CD4-positive, alpha-beta memory T cell (primary cell): ENCODE measurements around the gene VPS54. TPM values are rescaled to one million over a fixed set of nuclear protein-coding genes. Genes with fewer than 3 reads are reported as not detected.

Experiments
- CTCF ChIA-PET: fragments of 350-600 bp; sonication (Branson Sonifier 250); formaldehyde crosslinking; loops from one replicate; lab custom pipeline; 2021; ENCODE audit warnings: inconsistent platforms; ENCODE audit not compliant: partially characterized antibody; lab: Charles Lee
- POLR2A ChIA-PET: fragments of 350-600 bp; sonication (Branson Sonifier 250); formaldehyde crosslinking; loops from one replicate; lab custom pipeline; 2021; ENCODE audit not compliant: partially characterized antibody; lab: Charles Lee
- DNase-seq, 5 donors: peaks; one replicate each; pipeline versions ENCODE4 v3.0.0 to v3.0.0-alpha.2; 2020 to 2022; ENCODE audit warnings: mixed read lengths in 1 of 5
- H3K27ac ChIP-seq: one replicate; pipeline ENCODE4 v1.7.0; 2013; ENCODE audit warnings: low read depth, low read length
- H3K27me3 ChIP-seq: 2 replicates; pipeline ENCODE4 v1.7.0; 2013; ENCODE audit warnings: mild to moderate bottlenecking, low read length, moderate library complexity; ENCODE audit not compliant: insufficient read depth
- H3K36me3 ChIP-seq: 2 replicates; pipeline ENCODE4 v1.7.0; 2013; ENCODE audit warnings: mild to moderate bottlenecking, low read length, moderate library complexity; ENCODE audit not compliant: insufficient read depth
- H3K4me1 ChIP-seq: 2 replicates; pipeline ENCODE4 v1.7.0; 2013; ENCODE audit warnings: mild to moderate bottlenecking, low read length, moderate library complexity; ENCODE audit not compliant: insufficient read depth
- H3K4me3 ChIP-seq, 2 donors: one replicate each; pipeline ENCODE4 v1.7.0; 2013; ENCODE audit warnings: low read length in 2 of 2, mild to moderate bottlenecking in 1 of 2
- H3K9me3 ChIP-seq, 2 donors: one replicate each; pipeline ENCODE4 v1.7.0; 2013; ENCODE audit warnings: low read length in 2 of 2, control low read depth in 1 of 2; ENCODE audit not compliant: control insufficient read depth in 1 of 2
- H3K27ac Mint-ChIP-seq, 7 donors: one replicate each; pipeline ENCODE4 v1.8.0; 2020 to 2021; ENCODE audit warnings: mixed read lengths in 7 of 7, mild to moderate bottlenecking in 6 of 7, inconsistent platforms in 3 of 7, moderate library complexity in 3 of 7
- H3K27me3 Mint-ChIP-seq, 2 donors: one replicate each; pipeline ENCODE4 v1.8.0; 2020 to 2021; ENCODE audit warnings: mixed read lengths in 2 of 2
- H3K36me3 Mint-ChIP-seq, 2 donors: one replicate each; pipeline ENCODE4 v1.8.0; 2020 to 2021; ENCODE audit warnings: mixed read lengths in 2 of 2, inconsistent platforms in 1 of 2, mild to moderate bottlenecking in 1 of 2
- H3K4me1 Mint-ChIP-seq, 4 donors: one replicate each; pipeline ENCODE4 v1.8.0; 2020 to 2021; ENCODE audit warnings: mixed read lengths in 4 of 4, mild to moderate bottlenecking in 1 of 4
- H3K4me3 Mint-ChIP-seq, 8 donors: one replicate each; pipeline ENCODE4 v1.8.0; 2020 to 2021; ENCODE audit warnings: mixed read lengths in 8 of 8, mild to moderate bottlenecking in 7 of 8, moderate library complexity in 6 of 8, inconsistent platforms in 3 of 8
- H3K9me3 Mint-ChIP-seq, 8 donors: one replicate each; pipeline ENCODE4 v1.8.0; 2020 to 2021; ENCODE audit warnings: mixed read lengths in 8 of 8, mild to moderate bottlenecking in 5 of 8, inconsistent platforms in 3 of 8, moderate library complexity in 1 of 8
- intact Hi-C: fragments of 100-400 bp; cut with micrococcal nuclease; formaldehyde crosslinking; loops from one replicate; pipeline ENCODE4 v1.15.1; 2023
- polyA plus RNA-seq, 2 donors: library from polyadenylated mRNA; unstranded; fragments of 300-500 nt; fragmentation: Illumina TruSeq; gene quantifications; one replicate each; pipeline ENCODE4 v1.2.3, GENCODE V29; 2021
- total RNA-seq, 2 experiments: library from RNA; stranded (reverse); gene quantifications; one replicate each; pipeline ENCODE4 v1.2.3, GENCODE V29; 2021

VPS54 gene
- total and polyA plus RNA-seq, 4 experiments from 2014 or later = 4.0 to 16.4 (median 12.2) TPM

- Histone ChIP-seq H3K4me1 (peaks cover 30% of the 10 kb centered on the region), H3K36me3 (no peaks in the 10 kb centered on the region), H3K4me3 (no peak overlapping the region), H3K27me3 (no peaks in the 10 kb centered on the region), H3K9me3 (no peaks in the 10 kb centered on the region), H3K27ac (no peak overlapping the region)
- intact Hi-C loops = no loop called here
- Mint-ChIP-seq H3K9me3 (no peaks in the 10 kb centered on the region), H3K4me3 (no peak overlapping the region), H3K27me3 (no peaks in the 10 kb centered on the region), H3K4me1 (peaks cover 26 to 43% (median 29%) of the 10 kb centered on the region in 4 donors), H3K36me3 (peaks cover 0 to 6% of the 10 kb centered on the region in 2 donors), H3K27ac (no peak overlapping the region)
- ChIA-PET CTCF (interaction anchor here (1.1 to 3.9 kb wide), 8 partner anchors 10 to 307 kb away, joined by 3 to 12 read pairs (median 4); no protein-coding TSS in a partner anchor), POLR2A (interaction anchor here (1.2 to 3.8 kb wide), 3 partner anchors 11 to 500 kb away, joined by 3 to 24 read pairs (median 4); partner anchors contain the start of gene AFTPH)
- no peak for DNase-seq
Measured at GRCh38 chr2:64023485-64024258, 4.4 kb upstream of the VPS54 start.

- DNase-seq = no peak
- intact Hi-C loops = no loop called here
- H3K27me3 ChIP-seq = no peaks in the 10 kb centered on the region
- no peak overlapping the region for H3K27ac ChIP-seq
- H3K4me1 ChIP-seq = peaks cover 43% of the 10 kb centered on the region
- H3K4me3 ChIP-seq = no peak overlapping the region
- peaks cover 0 to 11% of the 10 kb centered on the region in 2 donors for H3K36me3 Mint-ChIP-seq
- no peaks in the 10 kb centered on the region for H3K27me3 Mint-ChIP-seq
- H3K4me1 Mint-ChIP-seq = peaks cover 27 to 50% (median 38%) of the 10 kb centered on the region in 4 donors
- POLR2A ChIA-PET = interaction anchor here (1.0 to 3.8 kb wide), 3 partner anchors 13 to 433 kb away, joined by 3 to 24 read pairs (median 3); partner anchors contain the start of gene WDPCP
- no peaks in the 10 kb centered on the region for H3K9me3 Mint-ChIP-seq
- peak overlapping the region; percentile 24 to 90 (median 71) for H3K27ac Mint-ChIP-seq
- CTCF ChIA-PET = interaction anchor here (0.6 to 3.9 kb wide), 4 partner anchors 9 to 309 kb away, joined by 3 to 12 read pairs (median 8); no protein-coding TSS in a partner anchor
- H3K4me3 Mint-ChIP-seq = peak overlapping the region; percentile 25 to 84 (median 56)
- H3K36me3 ChIP-seq = no peaks in the 10 kb centered on the region
- no peaks in the 10 kb centered on the region for H3K9me3 ChIP-seq
Measured at GRCh38 chr2:64021578-64021977, 2.4 kb upstream of the VPS54 start.

GRCh38 chr2:64019975-64020528 is 824 bp upstream of the VPS54 start:
- peak in 2 of 5 donors; percentile 6 to 11 for DNase-seq
- peak overlapping the region in 1 of 2 donors; percentile 51 for H3K4me3 ChIP-seq
- POLR2A ChIA-PET = interaction anchor here (0.7 to 2.8 kb wide), 3 partner anchors 14 to 304 kb away, joined by 3 to 10 read pairs (median 3); no protein-coding TSS in a partner anchor
- intact Hi-C loops = loop anchor here (1.0 to 5.0 kb wide), 3 partner anchors 16 to 178 kb away; partner anchors contain the start of gene UGP2
- peak overlapping the region; percentile 72 for H3K27ac ChIP-seq
- H3K4me1 ChIP-seq = peaks cover 50% of the 10 kb centered on the region
- H3K4me3 Mint-ChIP-seq = peak overlapping the region; percentile 84 to 98 (median 90)
- no peaks in the 10 kb centered on the region for H3K9me3 ChIP-seq
- peaks cover 0 to 11% of the 10 kb centered on the region in 2 donors for H3K36me3 Mint-ChIP-seq
- CTCF ChIA-PET = interaction anchor here (0.7 to 1.2 kb wide), 2 partner anchors 10 to 60 kb away, joined by 3 to 4 read pairs; no protein-coding TSS in a partner anchor
- no peaks in the 10 kb centered on the region for H3K27me3 Mint-ChIP-seq
- H3K36me3 ChIP-seq = no peaks in the 10 kb centered on the region
- peaks cover 29 to 51% (median 39%) of the 10 kb centered on the region in 4 donors for H3K4me1 Mint-ChIP-seq
- H3K27ac Mint-ChIP-seq = peak overlapping the region; percentile 89 to 98 (median 95)
- no peaks in the 10 kb centered on the region for H3K27me3 ChIP-seq
- H3K9me3 Mint-ChIP-seq = no peaks in the 10 kb centered on the region

- H3K27me3 Mint-ChIP-seq = no peaks in the 10 kb centered on the region
- H3K9me3 Mint-ChIP-seq = no peaks in the 10 kb centered on the region
- H3K27ac Mint-ChIP-seq = peak overlapping the region; percentile 94 to 99 (median 97)
- H3K27ac ChIP-seq = peak overlapping the region; percentile 72
- DNase-seq = peak in 1 of 5 donors; percentile 43
- no peaks in the 10 kb centered on the region for H3K27me3 ChIP-seq
- H3K4me3 ChIP-seq = peak overlapping the region; percentile 21 to 51
- peaks cover 0 to 11% of the 10 kb centered on the region in 2 donors for H3K36me3 Mint-ChIP-seq
- peak overlapping the region; percentile 98 to 99 (median 99) for H3K4me3 Mint-ChIP-seq
- no peaks in the 10 kb centered on the region for H3K36me3 ChIP-seq
- CTCF ChIA-PET = interaction anchor here (0.6 to 1.5 kb wide), 4 partner anchors 16 to 1107 kb away, joined by 3 to 5 read pairs (median 4); no protein-coding TSS in a partner anchor
- peaks cover 55% of the 10 kb centered on the region for H3K4me1 ChIP-seq
- POLR2A ChIA-PET = interaction anchor here (0.6 to 2.8 kb wide), 11 partner anchors 15 to 505 kb away, joined by 3 to 10 read pairs (median 3); partner anchors contain the start of gene AFTPH
- H3K9me3 ChIP-seq = no peaks in the 10 kb centered on the region
- intact Hi-C loops = loop anchor here (1.0 to 5.0 kb wide), 2 partner anchors 125 to 176 kb away; partner anchors contain the start of gene UGP2
- H3K4me1 Mint-ChIP-seq = peaks cover 34 to 51% (median 42%) of the 10 kb centered on the region in 4 donors
Measured at GRCh38 chr2:64018701-64019082, 536 bp downstream of the VPS54 start.

- Histone ChIP-seq H3K4me1 (peaks cover 55% of the 10 kb centered on the region), H3K9me3 (no peaks in the 10 kb centered on the region), H3K27me3 (no peaks in the 10 kb centered on the region), H3K27ac (peak overlapping the region; percentile 72), H3K4me3 (peak overlapping the region; percentile 21 to 51), H3K36me3 (no peaks in the 10 kb centered on the region)
- Mint-ChIP-seq H3K27me3 (no peaks in the 10 kb centered on the region), H3K9me3 (no peaks in the 10 kb centered on the region), H3K4me3 (peak overlapping the region; percentile 98 to 99 (median 99)), H3K27ac (peak overlapping the region; percentile 94 to 99 (median 97)), H3K4me1 (peaks cover 34 to 54% (median 44%) of the 10 kb centered on the region in 4 donors), H3K36me3 (peaks cover 0 to 11% of the 10 kb centered on the region in 2 donors)
- ChIA-PET CTCF (interaction anchor here (0.6 to 1.5 kb wide), 4 partner anchors 15 to 1107 kb away, joined by 3 to 5 read pairs (median 4); no protein-coding TSS in a partner anchor), POLR2A (interaction anchor here (0.6 to 2.8 kb wide), 11 partner anchors 16 to 848 kb away, joined by 3 to 10 read pairs (median 3); partner anchors contain the start of gene AFTPH)
- DNase-seq = no peak
- intact Hi-C loops = loop anchor here (5.0 kb wide), 1 partner anchor 176 kb away; the partner anchor contains the start of gene UGP2
Measured at GRCh38 chr2:64017811-64018700, 1.2 kb downstream of the VPS54 start.

- ChIA-PET POLR2A (no interaction called here), CTCF (interaction anchor here (0.5 to 1.3 kb wide), 2 partner anchors 507 to 555 kb away, joined by 3 to 4 read pairs; no protein-coding TSS in a partner anchor)
- DNase-seq = no peak
- H3K4me1 Mint-ChIP-seq = peaks cover 40 to 58% (median 49%) of the 10 kb centered on the region in 4 donors
- Histone ChIP-seq H3K9me3 (no peaks in the 10 kb centered on the region), H3K4me1 (peaks cover 47% of the 10 kb centered on the region), H3K4me3 (no peak overlapping the region), H3K36me3 (no peaks in the 10 kb centered on the region), H3K27me3 (no peaks in the 10 kb centered on the region), H3K27ac (no peak overlapping the region)
- H3K36me3 Mint-ChIP-seq = peaks cover 4 to 13% of the 10 kb centered on the region in 2 donors
- no peaks in the 10 kb centered on the region for H3K27me3 Mint-ChIP-seq
- H3K4me3 Mint-ChIP-seq = peak overlapping the region in 3 of 8 donors; percentile 16 to 49 (median 32)
- H3K9me3 Mint-ChIP-seq = no peaks in the 10 kb centered on the region
- intact Hi-C loops = loop anchor here (5.0 kb wide), 1 partner anchor 174 kb away; the partner anchor contains the start of gene UGP2
- H3K27ac Mint-ChIP-seq = peak overlapping the region in 1 of 7 donors; percentile 2
Measured at GRCh38 chr2:64015898-64016297, 3.3 kb downstream of the VPS54 start.
